ENCODE data around the gene RS1. TPM values are rescaled to one million over a fixed set of nuclear protein-coding genes. Genes with fewer than 3 reads are reported as not detected.

RS1 gene
- total and polyA plus RNA-seq, 2 of the 4 experiments (the other 2 are of a cell fraction): not detected

DNA sequence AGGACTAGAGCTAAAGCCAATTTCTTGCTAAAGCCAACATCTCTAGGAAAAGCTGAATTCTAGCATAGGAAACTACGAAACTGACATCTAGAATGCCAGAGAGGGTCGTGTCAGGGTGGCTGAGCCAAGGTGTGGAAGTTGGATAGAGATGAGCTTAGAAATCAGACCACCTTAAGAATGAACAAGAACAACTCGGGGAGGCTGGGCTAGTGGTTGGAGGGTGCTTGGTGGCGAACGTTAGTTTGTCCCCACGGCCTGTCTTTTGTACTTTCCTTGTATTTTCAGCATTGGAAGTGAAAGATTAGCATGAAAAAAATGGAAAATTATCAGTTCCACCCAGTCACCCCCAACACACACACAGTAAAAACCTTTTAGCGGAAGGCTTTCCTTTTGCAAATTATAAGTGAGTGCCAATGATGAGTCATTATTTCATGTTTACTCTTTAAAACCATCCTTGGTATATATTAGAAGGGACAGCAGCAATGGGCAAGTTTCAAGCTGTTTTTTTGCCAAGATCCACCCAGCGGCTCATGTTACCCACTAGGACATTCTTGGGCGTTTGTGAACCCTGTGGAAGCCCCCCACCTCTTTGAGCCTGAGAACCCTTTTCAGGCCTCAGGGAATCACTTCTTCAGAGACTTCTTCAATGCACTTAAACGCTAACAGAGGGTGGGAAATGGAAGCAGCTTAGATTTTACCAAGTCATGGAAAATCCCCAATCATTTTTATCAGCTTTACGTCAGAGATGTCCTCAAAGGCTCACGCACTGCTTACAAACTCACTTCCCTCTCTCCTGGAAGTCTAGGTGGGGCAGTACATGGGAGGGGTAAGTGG, 30.7 kb upstream of the RS1 start:
- TF ChIP-seq CHD1 (IDR thresholded peaks at IDR 0.05; ENCODE audit: low read depth, low read length): no peak
- peak; percentile 72 for TF ChIP-seq NFE2L2 (IDR thresholded peaks at IDR 0.05; ENCODE audit: low read depth, low read length)
- TF ChIP-seq ELK1 (IDR thresholded peaks at IDR 0.05; ENCODE audit: borderline replicate concordance, low read depth, low read length): no peak
- no peak for TF ChIP-seq CEBPB (IDR thresholded peaks at IDR 0.05; ENCODE audit: low read depth, low read length)
- no peak for TF ChIP-seq MAZ (IDR thresholded peaks at IDR 0.05; ENCODE audit: borderline replicate concordance, low read depth, low read length)
- no peak for TF ChIP-seq USF2 (IDR thresholded peaks at IDR 0.05; ENCODE audit: low read depth, low read length)
- TF ChIP-seq SMC3 (IDR thresholded peaks at IDR 0.05; ENCODE audit: low read depth, low read length): no peak
- no peak for TF ChIP-seq RFX5 (IDR thresholded peaks at IDR 0.05; ENCODE audit: low read depth, low read length)
- TF ChIP-seq MXI1 (IDR thresholded peaks at IDR 0.05; ENCODE audit: borderline replicate concordance, low read depth, low read length): no peak
- TF ChIP-seq BHLHE40 (IDR thresholded peaks at IDR 0.05; ENCODE audit: low read depth, low read length): no peak
- no peak for TF ChIP-seq MAFK (IDR thresholded peaks at IDR 0.05; ENCODE audit: low read depth, low read length)
- TF ChIP-seq, protein P1, sequence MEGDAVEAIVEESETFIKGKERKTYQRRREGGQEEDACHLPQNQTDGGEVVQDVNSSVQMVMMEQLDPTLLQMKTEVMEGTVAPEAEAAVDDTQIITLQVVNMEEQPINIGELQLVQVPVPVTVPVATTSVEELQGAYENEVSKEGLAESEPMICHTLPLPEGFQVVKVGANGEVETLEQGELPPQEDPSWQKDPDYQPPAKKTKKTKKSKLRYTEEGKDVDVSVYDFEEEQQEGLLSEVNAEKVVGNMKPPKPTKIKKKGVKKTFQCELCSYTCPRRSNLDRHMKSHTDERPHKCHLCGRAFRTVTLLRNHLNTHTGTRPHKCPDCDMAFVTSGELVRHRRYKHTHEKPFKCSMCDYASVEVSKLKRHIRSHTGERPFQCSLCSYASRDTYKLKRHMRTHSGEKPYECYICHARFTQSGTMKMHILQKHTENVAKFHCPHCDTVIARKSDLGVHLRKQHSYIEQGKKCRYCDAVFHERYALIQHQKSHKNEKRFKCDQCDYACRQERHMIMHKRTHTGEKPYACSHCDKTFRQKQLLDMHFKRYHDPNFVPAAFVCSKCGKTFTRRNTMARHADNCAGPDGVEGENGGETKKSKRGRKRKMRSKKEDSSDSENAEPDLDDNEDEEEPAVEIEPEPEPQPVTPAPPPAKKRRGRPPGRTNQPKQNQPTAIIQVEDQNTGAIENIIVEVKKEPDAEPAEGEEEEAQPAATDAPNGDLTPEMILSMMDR (conservative IDR thresholded peaks at IDR 0.05; ENCODE audit: low read depth, low read length): no peak
- 0 out of 2 replicates have a peak, but pooled peaks have one; percentile 47 for TF ChIP-seq FOS (IDR thresholded peaks at IDR 0.05; ENCODE audit: low read depth, low read length)
- no peaks in the 10 kb centered on the region; the same call in 1 of the 2 replicates for H3K27me3 ChIP-seq (ENCODE audit: control insufficient read depth, insufficient read depth, low read length)
- no peak overlapping the region for H2BK5ac ChIP-seq (ENCODE audit: low read depth, low read length, poor library complexity, severe bottlenecking)
- 0 out of 2 replicates have a peak overlapping the region, but pooled peaks have one; percentile 1 for H4K91ac ChIP-seq (ENCODE audit: insufficient read depth, low read depth, low read length)
- no peak overlapping the region for H2BK15ac ChIP-seq (ENCODE audit: low read depth, low read length)
- peaks cover 4% of the 10 kb centered on the region; the same call in 1 of the 2 replicates for H3K4me1 ChIP-seq (ENCODE audit: control insufficient read depth, insufficient read depth, low read length)
- ChIA-PET POLR2A (ENCODE audit: unreplicated experiment) (no interaction called here), CTCF (interaction anchor here (0.5 kb wide), 1 partner anchor 631 kb away, joined by 3 read pairs; no protein-coding TSS in a partner anchor)
- H3K4ac ChIP-seq (ENCODE audit: low read depth, low read length): no peak overlapping the region
- no peak overlapping the region for H2AFZ ChIP-seq (replicated peaks; ENCODE audit: low read length, poor library complexity)
- H4K8ac ChIP-seq (ENCODE audit: low read depth in 2 of 2, low read length in 2 of 2): no peak overlapping the region
- no peaks in the 10 kb centered on the region for H3K9me1 ChIP-seq (ENCODE audit: insufficient read depth, low read length)
- H2AK9ac ChIP-seq (replicated peaks; ENCODE audit: low read depth, low read length, poor library complexity): no peak overlapping the region
- no peaks in the 10 kb centered on the region for H3K79me1 ChIP-seq (ENCODE audit: low read depth in 1 of 2, low read length in 2 of 2)
- no peak overlapping the region; the same call in 1 of the 2 replicates for H2BK20ac ChIP-seq (ENCODE audit: low read depth, low read length)
- no TSS peak for BruUV-seq (replicated peaks)
- no peak overlapping the region for H3K9ac ChIP-seq (ENCODE audit: low read depth, low read length)
- H3K18ac ChIP-seq (ENCODE audit: low read depth, low read length): no peak overlapping the region
- H3K27ac ChIP-seq (ENCODE audit: insufficient read depth, low read length): peak overlapping the region; percentile 41; the same call in 1 of the 2 replicates
- dilution Hi-C loops (cut with HindIII; ENCODE audit: low sequenced_read_pairs, unreplicated experiment): no loop called here
- H3K36me3 ChIP-seq (ENCODE audit: control insufficient read depth, insufficient read depth, low read length): no peaks in the 10 kb centered on the region
- intact Hi-C loops (cut with micrococcal nuclease): no loop called here
- H4K20me1 ChIP-seq (ENCODE audit: insufficient read depth, low read length): no peaks in the 10 kb centered on the region
- in situ Hi-C loops (cut with MboI; ENCODE audit: low sequenced_read_pairs): no loop called here
- no peak overlapping the region for H3K23ac ChIP-seq (ENCODE audit: low read depth, low read length)
- no CpG with 5 or more reads among the region's 12 CpGs for WGBS, 2 experiments (ENCODE audit: extremely low coverage in 2 of 2, insufficient read length in 1 of 2)
- H4K5ac ChIP-seq (ENCODE audit: low read depth, low read length): no peak overlapping the region
- no peak overlapping the region for H3K14ac ChIP-seq (replicated peaks; ENCODE audit: low read depth, low read length)
- no peak overlapping the region; the same call in 1 of the 2 replicates for H2BK120ac ChIP-seq (ENCODE audit: low read depth, low read length)
- H2AK5ac ChIP-seq (ENCODE audit: low read depth, low read length): no peak overlapping the region
- peak; percentile 70 for DNase-seq
- no peak overlapping the region for H3K4me3 ChIP-seq (ENCODE audit: insufficient read depth, low read depth, low read length)
- no peaks in the 10 kb centered on the region for H3K9me3 ChIP-seq (ENCODE audit: control insufficient read depth, insufficient read depth, low read length)
- no peak overlapping the region for H3K56ac ChIP-seq (ENCODE audit: extremely low read depth, insufficient read depth, low read length)
- H3K4me2 ChIP-seq (ENCODE audit: low read depth, low read length): peak overlapping the region; percentile 84
- ATAC-seq (ENCODE audit: low read depth): peak; percentile 89

Data from IMR-90 (cell line).